Measurements from ENCODE around the gene FGF9.

Gene FGF9

DNA sequence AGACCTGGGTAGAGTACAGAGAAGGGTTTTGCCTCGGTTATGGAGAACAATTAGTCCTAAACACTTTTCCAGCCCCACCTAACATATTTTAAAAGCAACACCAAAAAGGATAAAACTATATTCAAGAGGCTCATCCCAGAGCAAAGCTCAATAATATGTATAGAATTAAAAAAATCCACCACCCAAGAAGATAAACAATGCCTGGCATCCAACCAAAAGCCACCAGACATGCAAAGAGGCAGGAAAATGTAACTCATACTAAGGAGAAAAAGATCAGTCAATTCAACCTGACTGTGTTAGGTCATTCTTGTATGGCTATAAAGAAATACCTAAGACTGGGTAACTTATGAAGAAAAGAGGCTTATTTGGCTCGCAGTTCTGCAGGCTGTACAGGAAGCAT lies 39.3 kb downstream of the FGF9 start:
- ChIA-PET CTCF (no interaction called here), POLR2A (no interaction called here)
- TF ChIP-seq ZNF384 (IDR thresholded peaks at IDR 0.05) = no peak
- TF ChIP-seq LEF1 (IDR thresholded peaks at IDR 0.05; ENCODE audit: borderline replicate concordance) = no peak
- TF ChIP-seq TARDBP (IDR thresholded peaks at IDR 0.05) = no peak
- no peak for TF ChIP-seq FOXK2 (IDR thresholded peaks at IDR 0.05)
- TF ChIP-seq BHLHE40 (IDR thresholded peaks at IDR 0.05; ENCODE audit: borderline replicate concordance) = no peak
- TF ChIP-seq, protein P1, sequence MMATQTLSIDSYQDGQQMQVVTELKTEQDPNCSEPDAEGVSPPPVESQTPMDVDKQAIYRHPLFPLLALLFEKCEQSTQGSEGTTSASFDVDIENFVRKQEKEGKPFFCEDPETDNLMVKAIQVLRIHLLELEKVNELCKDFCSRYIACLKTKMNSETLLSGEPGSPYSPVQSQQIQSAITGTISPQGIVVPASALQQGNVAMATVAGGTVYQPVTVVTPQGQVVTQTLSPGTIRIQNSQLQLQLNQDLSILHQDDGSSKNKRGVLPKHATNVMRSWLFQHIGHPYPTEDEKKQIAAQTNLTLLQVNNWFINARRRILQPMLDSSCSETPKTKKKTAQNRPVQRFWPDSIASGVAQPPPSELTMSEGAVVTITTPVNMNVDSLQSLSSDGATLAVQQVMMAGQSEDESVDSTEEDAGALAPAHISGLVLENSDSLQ (IDR thresholded peaks at IDR 0.05) = no peak
- no peak for TF ChIP-seq ELF4 (IDR thresholded peaks at IDR 0.05)
- TF ChIP-seq ARNT (IDR thresholded peaks at IDR 0.05) = no peak
- TF ChIP-seq FOXA1 (IDR thresholded peaks at IDR 0.05) = no peak
- TF ChIP-seq SP1 (IDR thresholded peaks at IDR 0.05) = no peak
- no peak for TF ChIP-seq CTBP1 (IDR thresholded peaks at IDR 0.05; ENCODE audit: borderline replicate concordance)
- no peak for TF ChIP-seq L3MBTL2 (conservative IDR thresholded peaks at IDR 0.05)
- TF ChIP-seq NFRKB (IDR thresholded peaks at IDR 0.05) = no peak
- DNase-seq (ENCODE audit: extremely low spot score) = no peak

DNA sequence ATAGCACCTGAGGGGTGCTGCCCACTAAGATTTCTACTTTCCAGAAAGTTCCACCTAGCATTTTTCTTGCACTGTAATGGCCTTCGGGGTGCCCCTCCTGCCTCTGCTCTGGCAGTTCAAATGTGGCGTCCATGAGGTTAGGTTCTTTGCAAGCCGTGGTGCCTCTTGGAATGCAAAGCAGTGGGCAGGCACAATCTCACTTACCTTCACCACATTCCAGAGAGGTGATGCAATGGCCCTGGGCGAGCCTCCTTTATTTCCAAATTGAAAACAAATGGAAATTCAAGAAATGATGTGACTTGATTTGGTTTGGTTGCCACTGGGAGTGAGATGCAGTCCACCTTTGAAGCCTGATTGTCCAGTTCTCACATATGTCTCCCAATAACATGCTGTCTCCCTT lies 46.9 kb downstream of the FGF9 start:
- ChIA-PET CTCF (no interaction called here), POLR2A (no interaction called here)
- no peak for DNase-seq (ENCODE audit: extremely low spot score)
- TF ChIP-seq FOXA1 (IDR thresholded peaks at IDR 0.05) = no peak
- no peak for TF ChIP-seq TARDBP (IDR thresholded peaks at IDR 0.05)
- no peak for TF ChIP-seq SUZ12 (IDR thresholded peaks at IDR 0.05)
- no peak for TF ChIP-seq ELF4 (IDR thresholded peaks at IDR 0.05)

DNA sequence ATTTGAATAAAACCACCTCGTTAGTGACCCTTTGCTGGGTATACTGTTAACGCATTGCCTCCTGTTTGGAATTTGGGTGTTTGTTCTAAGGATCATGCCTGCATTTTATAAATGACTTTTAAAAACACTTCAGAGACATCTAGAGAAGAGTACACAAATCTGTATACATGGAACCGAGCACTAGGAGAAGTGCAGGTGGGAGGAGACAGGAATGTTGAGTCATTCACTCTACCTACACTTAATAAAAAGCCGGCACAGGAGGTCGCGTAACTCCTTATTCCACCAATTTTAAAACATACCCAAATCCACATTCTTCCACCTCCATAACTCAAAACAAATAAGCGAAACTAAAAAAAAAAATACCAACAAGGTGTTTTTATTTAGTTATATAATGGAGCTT lies 48.6 kb downstream of the FGF9 start:
- POLR2A ChIA-PET = no interaction called here
- CTCF ChIA-PET = no interaction called here
- no peak for DNase-seq (ENCODE audit: extremely low spot score)
- no peak for TF ChIP-seq NFRKB (IDR thresholded peaks at IDR 0.05)
- no peak for TF ChIP-seq FOXK2 (IDR thresholded peaks at IDR 0.05)
- TF ChIP-seq BHLHE40 (IDR thresholded peaks at IDR 0.05; ENCODE audit: borderline replicate concordance) = no peak
- TF ChIP-seq HDGF (IDR thresholded peaks at IDR 0.05; ENCODE audit: borderline replicate concordance) = no peak
- no peak for TF ChIP-seq CTBP1 (IDR thresholded peaks at IDR 0.05; ENCODE audit: borderline replicate concordance)
- TF ChIP-seq TARDBP (IDR thresholded peaks at IDR 0.05) = no peak
- no peak for TF ChIP-seq LEF1 (IDR thresholded peaks at IDR 0.05; ENCODE audit: borderline replicate concordance)
- TF ChIP-seq, protein P1 (IDR thresholded peaks at IDR 0.05) = no peak
- no peak for TF ChIP-seq L3MBTL2 (conservative IDR thresholded peaks at IDR 0.05)
- no peak for TF ChIP-seq ELF4 (IDR thresholded peaks at IDR 0.05)
- TF ChIP-seq ARNT (IDR thresholded peaks at IDR 0.05) = no peak
- no peak for TF ChIP-seq SP1 (IDR thresholded peaks at IDR 0.05)
- no peak for TF ChIP-seq FOXA1 (IDR thresholded peaks at IDR 0.05)
- no peak for TF ChIP-seq ZNF384 (IDR thresholded peaks at IDR 0.05)
- TF ChIP-seq SUZ12 (IDR thresholded peaks at IDR 0.05) = no peak
- no peak for TF ChIP-seq FOXM1 (IDR thresholded peaks at IDR 0.05; ENCODE audit: borderline replicate concordance)

DNA sequence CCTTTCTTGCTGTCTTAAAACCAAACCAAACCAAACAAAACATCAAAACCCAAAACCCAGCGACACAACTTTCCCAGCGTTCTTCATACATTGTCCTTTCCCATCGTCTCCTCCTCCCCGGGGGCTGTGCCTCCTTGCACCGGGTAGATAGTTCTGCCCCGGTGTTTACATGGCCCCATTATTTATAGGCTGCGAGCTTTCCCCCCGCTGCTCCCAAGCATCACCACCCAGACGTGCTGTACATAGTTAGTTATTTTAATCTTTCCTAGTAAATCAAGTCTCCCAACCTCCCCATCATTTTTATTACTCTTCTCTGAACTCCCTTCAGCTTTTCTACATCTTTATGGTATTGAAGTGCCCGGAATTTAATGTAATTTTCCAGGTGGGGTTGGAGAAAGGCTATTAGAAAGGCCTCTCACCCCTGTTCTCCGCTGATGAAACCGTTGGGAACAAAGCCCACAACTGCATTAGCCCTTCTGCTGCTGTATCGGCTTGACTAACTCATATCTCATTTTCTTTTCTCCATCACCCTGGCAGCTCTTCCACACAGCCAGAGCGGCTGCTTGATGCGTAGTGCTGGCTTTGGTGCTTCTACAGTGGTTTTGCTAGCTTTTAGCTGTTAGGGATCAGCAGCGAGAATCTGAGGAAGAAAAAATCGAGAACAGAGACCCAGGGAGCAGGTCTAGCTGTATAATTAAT lies 53.1 kb downstream of the FGF9 start:
- TF ChIP-seq NFRKB (IDR thresholded peaks at IDR 0.05) (no peak), BHLHE40 (IDR thresholded peaks at IDR 0.05; ENCODE audit: borderline replicate concordance) (no peak), FOXA1 (IDR thresholded peaks at IDR 0.05) (no peak), ARNT (IDR thresholded peaks at IDR 0.05) (no peak), SP1 (IDR thresholded peaks at IDR 0.05) (no peak), TARDBP (IDR thresholded peaks at IDR 0.05) (no peak), SUZ12 (IDR thresholded peaks at IDR 0.05) (no peak), ZNF384 (IDR thresholded peaks at IDR 0.05) (no peak), ELF4 (IDR thresholded peaks at IDR 0.05) (no peak), HDGF (IDR thresholded peaks at IDR 0.05; ENCODE audit: borderline replicate concordance) (no peak)
- TF ChIP-seq, protein P1 (IDR thresholded peaks at IDR 0.05) = no peak
- ChIA-PET POLR2A (no interaction called here), CTCF (interaction anchor here (0.6 kb wide), 1 partner anchor 14 kb away, joined by 3 read pairs; no protein-coding TSS in a partner anchor)
- DNase-seq (ENCODE audit: extremely low spot score) = no peak

DNA sequence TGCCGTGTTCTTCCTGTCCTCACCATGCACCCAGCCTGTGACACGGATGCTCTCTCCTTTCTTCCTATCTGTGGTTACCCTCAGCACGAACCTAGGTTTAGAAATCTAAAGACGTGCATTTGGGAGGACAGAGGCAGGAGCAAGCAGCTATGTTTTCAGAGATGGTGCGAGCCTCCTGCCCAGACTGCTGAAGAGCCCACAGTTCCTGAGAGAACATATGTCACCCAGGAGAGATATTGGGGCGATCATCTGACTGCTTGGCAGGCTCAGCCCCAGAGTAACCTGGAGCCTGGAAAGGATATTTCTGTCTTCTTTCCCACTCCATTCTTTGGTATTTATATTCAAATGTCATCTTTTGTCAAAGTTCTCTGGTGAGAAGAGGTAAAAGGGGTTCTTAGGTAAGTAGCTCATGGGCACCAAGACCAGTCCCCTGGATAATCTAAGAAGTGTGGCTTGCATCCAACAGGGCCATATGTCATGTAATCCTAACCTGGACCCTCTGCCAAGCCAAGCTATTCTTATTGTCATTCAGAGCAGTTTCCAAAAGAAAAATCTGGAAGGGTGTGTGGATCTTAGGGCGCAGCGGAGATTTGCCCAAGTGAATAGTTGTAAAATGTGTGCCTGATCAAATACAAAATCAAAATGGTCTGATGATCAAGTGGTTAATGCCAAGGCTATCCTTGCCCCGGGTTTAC lies 59.5 kb downstream of the FGF9 start:
- ChIA-PET CTCF (no interaction called here), POLR2A (no interaction called here)
- TF ChIP-seq ELF4 (IDR thresholded peaks at IDR 0.05) (no peak), SP1 (IDR thresholded peaks at IDR 0.05) (no peak), FOXM1 (IDR thresholded peaks at IDR 0.05; ENCODE audit: borderline replicate concordance) (no peak), L3MBTL2 (conservative IDR thresholded peaks at IDR 0.05) (no peak), SUZ12 (IDR thresholded peaks at IDR 0.05) (no peak)
- TF ChIP-seq, protein P1 (IDR thresholded peaks at IDR 0.05) = no peak
- DNase-seq (ENCODE audit: extremely low spot score) = no peak
